MM.1S (cell line): ENCODE data around the gene ZC3H8.

Source experiments
- EZH2 ChIP-seq: fragments of 300-600 bp; sonication (generic); optimal IDR thresholded peaks from 2 replicates; pipeline ENCODE3; 2017; ENCODE audit warnings: low read depth, mild to moderate bottlenecking, antibody characterized with exemption, low read length, mixed read lengths
- EZH2phosphoT487 ChIP-seq: fragments of 300-600 bp; sonication (generic); IDR thresholded peaks from 2 replicates; pipeline ENCODE4 v1.6.1; 2018; ENCODE audit warnings: antibody characterized with exemption, low read length

GRCh38 chr2:112304298-112304941, 49.6 kb upstream of the ZC3H8 start:
- TF ChIP-seq EZH2 (no peak), EZH2phosphoT487 (no peak)
